Measurements from ENCODE around the gene ATP5F1D.

The ATP5F1D gene

DNA sequence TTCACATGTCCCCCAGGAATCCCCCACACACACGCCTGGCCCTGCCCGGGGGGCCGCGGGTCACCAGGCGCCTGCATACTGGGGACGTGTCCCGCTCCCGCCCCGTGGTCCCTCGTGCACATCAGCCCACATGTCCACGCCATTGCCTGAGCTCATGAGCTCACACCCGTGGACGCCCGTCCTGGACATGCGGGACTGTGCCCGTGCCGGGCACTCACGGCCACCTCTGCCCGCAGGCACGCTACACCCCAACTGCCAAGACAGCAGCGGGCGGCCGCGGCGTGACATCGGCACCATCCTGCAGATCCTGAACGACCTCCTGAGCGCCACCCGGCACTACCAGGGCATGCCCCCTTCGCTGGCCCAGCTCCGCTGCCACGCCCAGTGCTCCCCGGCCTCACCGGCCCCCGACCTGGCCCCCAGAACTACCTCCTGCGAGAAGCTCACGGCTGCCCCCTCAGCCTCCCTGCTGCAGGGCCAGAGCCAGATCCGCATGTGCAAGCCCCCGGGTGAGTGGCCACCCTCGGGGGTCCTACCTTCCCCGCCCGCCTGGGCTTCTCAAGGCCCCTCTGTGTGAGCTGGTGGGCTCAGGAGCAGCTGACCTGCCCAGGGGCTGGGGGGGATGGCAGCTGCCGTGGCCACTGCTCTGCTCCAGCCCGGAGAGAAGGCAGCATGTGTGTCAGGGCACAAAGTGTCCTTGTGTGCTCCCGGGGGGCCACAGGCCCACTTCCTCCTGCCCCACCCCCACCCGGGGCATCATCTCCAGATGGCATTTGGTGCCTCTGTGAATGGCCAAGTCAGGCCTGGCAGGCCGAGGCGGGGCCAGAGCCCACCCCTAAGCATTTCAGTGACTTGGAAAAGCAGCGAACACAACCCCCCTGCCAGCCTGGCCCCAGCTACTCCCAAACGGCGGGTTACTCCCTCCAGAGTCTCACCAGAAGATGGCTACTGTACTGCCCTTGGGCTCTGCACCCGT is 13.9 kb downstream of the ATP5F1D start:
- no peak for TF ChIP-seq CTCF (IDR thresholded peaks at IDR 0.05; ENCODE audit: control insufficient read depth, insufficient read depth, low read depth, low read length, missing control alignments)
- H3K4me3 ChIP-seq (ENCODE audit: control insufficient read depth, low read depth, low read length): no peak overlapping the region
- no peak for DNase-seq (ENCODE audit: low read depth)

GRCh38 chr19:1256646-1257474 is 15.3 kb downstream of the ATP5F1D start:
- no peak for DNase-seq (ENCODE audit: low read depth)
- TF ChIP-seq CTCF (IDR thresholded peaks at IDR 0.05; ENCODE audit: control insufficient read depth, insufficient read depth, low read depth, low read length, missing control alignments): no peak
- no peak overlapping the region for H3K4me3 ChIP-seq (ENCODE audit: control insufficient read depth, low read depth, low read length)

DNA sequence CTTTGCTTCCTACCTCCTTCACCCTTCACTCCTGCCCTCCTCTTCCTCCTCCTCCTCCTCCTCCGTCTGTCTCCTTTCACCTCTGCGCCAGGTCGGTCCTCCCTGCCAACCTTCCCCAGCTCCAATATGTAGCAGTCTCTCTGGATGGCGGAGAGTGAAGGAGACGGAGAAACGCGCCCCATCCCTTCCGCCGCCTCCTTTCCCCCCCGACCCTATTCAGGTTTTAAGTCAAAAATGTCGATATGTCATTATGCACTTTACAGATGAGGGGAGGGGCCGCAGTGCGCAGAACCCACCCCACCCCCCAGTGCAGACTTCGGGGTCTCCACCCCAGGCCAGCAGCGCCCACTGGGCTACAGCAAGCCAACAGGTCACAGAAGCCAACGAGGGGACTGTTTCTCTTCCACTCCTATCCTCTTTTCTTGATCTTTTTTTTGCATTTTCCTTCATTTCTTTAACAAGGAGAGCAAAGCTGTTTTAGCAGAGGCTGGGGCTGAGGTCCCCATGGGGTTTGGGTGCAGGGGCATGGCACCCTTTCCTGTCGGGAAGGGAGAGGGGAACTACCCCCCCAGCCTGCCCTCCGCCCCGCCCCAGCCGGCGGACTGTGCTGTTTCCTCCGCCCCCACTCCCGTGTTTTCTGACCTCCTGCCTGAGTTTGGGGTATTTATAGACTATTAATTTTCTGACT is 16.1 kb downstream of the ATP5F1D start:
- no peak overlapping the region for H3K4me3 ChIP-seq (ENCODE audit: control insufficient read depth, low read depth, low read length)
- no peak for DNase-seq (ENCODE audit: low read depth)
- TF ChIP-seq CTCF (IDR thresholded peaks at IDR 0.05; ENCODE audit: control insufficient read depth, insufficient read depth, low read depth, low read length, missing control alignments): no peak

DNA sequence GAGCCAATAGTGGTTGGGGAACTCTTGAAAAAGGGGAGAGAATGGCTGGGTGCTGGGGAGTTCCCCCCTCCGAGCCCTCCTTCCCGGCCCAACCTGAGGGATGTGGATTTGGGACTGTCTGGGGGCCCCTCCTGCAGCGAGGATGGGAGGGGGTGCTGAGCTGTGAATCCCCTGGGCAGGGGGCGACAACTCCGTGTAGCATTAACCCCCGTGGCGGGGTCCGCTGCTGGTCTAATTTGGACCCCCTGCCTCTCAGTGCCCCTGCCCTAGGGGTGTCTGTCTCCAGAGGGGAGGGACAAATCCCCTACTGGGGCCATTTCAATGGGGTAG is 16.6 kb downstream of the ATP5F1D start:
- H3K4me3 ChIP-seq (ENCODE audit: control insufficient read depth, low read depth, low read length): no peak overlapping the region
- DNase-seq (ENCODE audit: low read depth): no peak
- TF ChIP-seq CTCF (IDR thresholded peaks at IDR 0.05; ENCODE audit: control insufficient read depth, insufficient read depth, low read depth, low read length, missing control alignments): no peak

DNA sequence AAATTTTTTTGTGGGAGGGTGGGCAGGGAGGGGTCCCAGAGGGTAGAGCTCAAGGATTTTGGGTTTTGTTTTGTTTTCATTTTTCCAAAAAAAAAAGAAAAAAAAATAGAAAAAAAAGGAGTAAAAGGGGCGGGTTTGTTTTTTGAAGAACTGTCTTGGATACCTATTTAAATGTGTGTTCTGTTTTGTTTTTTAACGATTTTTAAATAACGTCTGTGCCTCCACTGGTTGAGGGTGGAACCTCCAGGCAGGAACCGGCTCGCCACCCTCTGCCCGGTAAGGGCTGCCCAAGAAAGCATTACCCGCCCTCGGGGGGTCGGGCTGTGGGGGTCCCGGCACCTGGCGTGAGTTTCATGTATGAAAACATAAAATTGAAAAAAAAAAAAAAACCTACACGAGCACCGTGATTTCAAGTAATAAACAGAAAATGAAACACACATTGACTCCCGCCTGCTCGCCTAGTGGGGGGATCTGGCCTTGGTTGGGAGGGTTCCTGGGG is 17.2 kb downstream of the ATP5F1D start:
- H3K4me3 ChIP-seq (ENCODE audit: control insufficient read depth, low read depth, low read length): no peak overlapping the region
- no peak for DNase-seq (ENCODE audit: low read depth)
- no peak for TF ChIP-seq CTCF (IDR thresholded peaks at IDR 0.05; ENCODE audit: control insufficient read depth, insufficient read depth, low read depth, low read length, missing control alignments)

GRCh38 chr19:1259206-1259875 is 17.8 kb downstream of the ATP5F1D start:
- no peak for TF ChIP-seq CTCF (IDR thresholded peaks at IDR 0.05; ENCODE audit: control insufficient read depth, insufficient read depth, low read depth, low read length, missing control alignments)
- H3K4me3 ChIP-seq (ENCODE audit: control insufficient read depth, low read depth, low read length): no peak overlapping the region
- DNase-seq (ENCODE audit: low read depth): no peak
